Mucosa of stomach (tissue), 1 donor: ENCODE results near the gene CPT1C.

Experiments used
- H3K27me3 ChIP-seq: one replicate; pipeline ENCODE4 v1.7.0; 2013; ENCODE audit warnings: mild to moderate bottlenecking, low read length; ENCODE audit not compliant: control insufficient read depth, insufficient read depth
- H3K36me3 ChIP-seq: one replicate; pipeline ENCODE4 v1.7.0; 2013; ENCODE audit warnings: low read length; ENCODE audit not compliant: control insufficient read depth, insufficient read depth
- H3K4me1 ChIP-seq: one replicate; pipeline ENCODE4 v1.7.0; 2013; ENCODE audit warnings: mild to moderate bottlenecking, low read length; ENCODE audit not compliant: control insufficient read depth, insufficient read depth
- H3K4me3 ChIP-seq: one replicate; pipeline ENCODE4 v1.7.0; 2013; ENCODE audit warnings: low read length
- H3K9ac ChIP-seq: one replicate; pipeline ENCODE4 v1.7.0; 2013; ENCODE audit warnings: mild to moderate bottlenecking, low read length, moderate library complexity
- H3K9me3 ChIP-seq: one replicate; pipeline ENCODE4 v1.7.0; 2013; ENCODE audit warnings: mild to moderate bottlenecking, low read length, moderate library complexity; ENCODE audit not compliant: control insufficient read depth
- donor health status: Pancreatic carcinoma.

The CPT1C gene

DNA sequence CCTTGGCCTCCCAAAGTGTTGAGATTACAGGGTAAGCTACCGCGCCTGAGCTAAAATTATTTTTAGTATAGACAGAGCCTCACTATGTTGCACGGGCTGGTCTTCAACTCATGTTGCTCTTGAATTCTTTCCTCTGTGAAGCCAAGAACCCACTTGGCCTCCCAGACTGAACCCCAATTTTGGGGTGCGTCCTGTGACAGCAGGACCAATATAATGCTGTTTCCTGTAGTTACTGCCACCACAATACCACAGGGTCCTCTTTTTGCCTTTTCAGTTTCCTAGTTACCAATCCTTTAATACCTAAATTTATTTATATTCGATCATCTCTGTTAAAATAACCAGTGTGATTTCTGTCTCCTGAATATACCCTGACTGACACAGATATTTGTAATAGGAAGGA lies 39.2 kb downstream of the CPT1C start:
- Histone ChIP-seq H3K27me3 (no peaks in the 10 kb centered on the region), H3K9me3 (no peaks in the 10 kb centered on the region), H3K9ac (no peak overlapping the region)

DNA sequence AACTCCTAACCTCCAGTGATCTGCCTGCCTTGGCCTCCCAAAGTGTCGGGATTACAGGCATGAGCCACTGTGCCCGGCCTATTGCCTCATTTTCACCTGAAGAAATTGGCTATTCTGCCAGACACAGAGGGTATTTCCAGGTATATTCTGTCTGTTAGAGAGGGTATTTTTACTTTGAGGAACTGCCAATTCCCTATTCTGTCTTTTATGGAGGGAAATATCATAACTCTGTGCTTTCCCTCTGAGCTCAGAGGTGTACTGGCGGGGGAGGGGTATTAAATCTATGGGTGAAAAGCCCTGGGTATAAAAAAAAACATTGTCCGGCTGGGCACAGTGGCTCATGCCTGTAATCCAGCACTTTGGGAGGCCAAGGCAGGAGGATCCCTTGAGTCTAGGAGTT lies 47.4 kb downstream of the CPT1C start:
- no peak overlapping the region for H3K9ac ChIP-seq
- no peaks in the 10 kb centered on the region for H3K27me3 ChIP-seq
- no peaks in the 10 kb centered on the region for H3K4me1 ChIP-seq
- H3K4me3 ChIP-seq, result no peak overlapping the region
- H3K36me3 ChIP-seq, result no peaks in the 10 kb centered on the region
- H3K9me3 ChIP-seq, result no peaks in the 10 kb centered on the region

More for the DNA sequence above, 39.2 kb downstream of the CPT1C start:
- Histone ChIP-seq H3K4me3 (no peak overlapping the region), H3K36me3 (no peaks in the 10 kb centered on the region), H3K4me1 (no peaks in the 10 kb centered on the region)

DNA sequence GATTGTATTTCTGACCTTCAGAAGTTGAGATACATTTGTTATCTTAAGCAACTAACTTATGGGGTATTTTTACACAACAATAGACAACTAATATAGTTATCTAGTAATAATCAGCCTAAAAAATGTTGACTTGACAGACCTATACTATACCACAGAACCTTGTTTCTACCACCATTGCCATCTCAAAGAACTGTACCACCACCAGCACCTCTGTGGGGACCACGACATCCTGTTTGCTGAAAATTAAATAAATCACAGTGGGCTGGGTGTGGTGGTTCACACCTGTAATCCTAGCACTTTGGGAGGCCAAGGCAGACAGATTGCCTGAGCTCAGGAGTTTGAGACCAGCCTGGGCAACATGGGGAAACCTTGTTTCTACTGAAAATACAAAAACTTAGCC lies 48.2 kb downstream of the CPT1C start:
- H3K27me3 ChIP-seq, result no peaks in the 10 kb centered on the region
- no peak overlapping the region for H3K4me3 ChIP-seq
- H3K9ac ChIP-seq, result no peak overlapping the region
- H3K4me1 ChIP-seq, result no peaks in the 10 kb centered on the region
- no peaks in the 10 kb centered on the region for H3K36me3 ChIP-seq
- no peaks in the 10 kb centered on the region for H3K9me3 ChIP-seq

DNA sequence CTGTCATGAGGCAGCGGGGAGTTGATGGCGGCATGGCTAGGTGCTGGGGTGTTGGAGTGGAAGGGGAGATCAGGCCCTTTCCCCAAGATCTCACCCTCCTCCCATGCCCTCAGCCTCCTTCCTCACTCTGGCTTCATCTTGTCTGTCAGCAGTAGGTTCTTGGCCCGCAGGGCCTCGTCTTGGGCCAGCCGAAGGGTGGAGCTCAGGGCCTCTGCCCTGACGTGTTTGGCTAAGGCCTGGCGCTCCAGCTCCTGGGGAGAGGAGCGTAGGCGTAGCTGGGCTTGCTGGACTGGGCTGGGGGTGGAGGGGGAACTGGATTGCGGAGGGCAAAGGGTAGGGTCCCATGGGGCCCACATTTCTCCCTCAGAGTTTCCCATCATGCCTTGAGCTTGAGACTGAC lies 49.0 kb downstream of the CPT1C start:
- Histone ChIP-seq H3K9ac (no peak overlapping the region), H3K9me3 (no peaks in the 10 kb centered on the region), H3K27me3 (no peaks in the 10 kb centered on the region), H3K36me3 (no peaks in the 10 kb centered on the region), H3K4me1 (no peaks in the 10 kb centered on the region), H3K4me3 (no peak overlapping the region)

DNA sequence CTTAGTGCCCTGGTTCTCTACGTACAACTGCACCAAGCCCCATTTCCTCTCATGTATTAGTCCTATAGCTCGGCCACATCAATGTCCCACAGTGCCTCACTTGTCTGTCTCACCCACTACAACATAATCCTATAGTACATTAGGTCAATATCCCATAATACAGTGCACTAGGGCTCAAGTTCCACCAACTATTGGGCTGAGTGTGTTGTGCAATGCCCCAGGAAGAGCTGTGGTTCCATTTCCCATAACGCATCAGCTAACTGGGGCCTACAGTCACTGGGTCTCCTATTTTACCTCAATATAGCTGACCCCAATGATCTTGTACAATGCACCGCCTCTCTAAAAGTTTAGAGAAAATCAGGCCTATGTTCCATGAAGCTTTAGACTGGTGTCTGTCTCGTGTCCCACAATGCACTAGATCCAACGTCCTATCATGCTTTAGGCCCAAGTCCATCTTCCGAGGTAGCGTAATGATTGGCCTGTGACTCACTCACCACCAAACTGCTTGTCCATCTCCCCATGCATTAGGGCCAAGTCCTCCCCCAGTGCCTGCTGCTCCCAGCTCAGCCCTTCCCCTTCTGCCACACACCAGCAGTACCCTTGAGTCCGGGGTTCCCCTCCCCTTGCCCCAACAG lies 50.4 kb downstream of the CPT1C start:
- H3K4me3 ChIP-seq, result no peak overlapping the region
- H3K36me3 ChIP-seq, result no peaks in the 10 kb centered on the region
- no peaks in the 10 kb centered on the region for H3K4me1 ChIP-seq
- no peak overlapping the region for H3K9ac ChIP-seq
- H3K27me3 ChIP-seq, result no peaks in the 10 kb centered on the region
- no peaks in the 10 kb centered on the region for H3K9me3 ChIP-seq

DNA sequence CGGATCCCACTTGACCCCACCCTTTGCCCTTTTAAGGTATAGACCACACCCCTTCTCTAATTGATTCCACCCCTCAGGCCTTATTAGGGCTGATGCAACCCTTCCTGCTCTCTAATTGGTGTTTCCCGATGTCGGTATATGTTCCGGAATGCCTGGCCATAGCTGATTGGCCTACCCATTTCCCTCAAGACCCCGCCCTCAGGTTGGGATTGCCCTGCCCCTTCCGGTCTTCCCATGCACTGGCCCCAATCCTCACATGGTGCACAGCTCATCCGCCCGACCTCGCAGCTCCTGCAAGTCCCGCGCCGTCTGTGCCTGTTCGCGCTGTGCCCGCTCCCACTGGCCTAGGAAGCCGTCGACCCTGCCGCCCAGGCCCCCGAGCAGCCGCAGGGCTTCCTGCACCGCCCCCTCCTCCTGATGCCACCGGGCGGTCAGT lies 54.0 kb downstream of the CPT1C start:
- H3K4me3 ChIP-seq, result no peak overlapping the region
- H3K36me3 ChIP-seq, result no peaks in the 10 kb centered on the region
- H3K27me3 ChIP-seq, result no peaks in the 10 kb centered on the region
- H3K4me1 ChIP-seq, result no peaks in the 10 kb centered on the region
- H3K9me3 ChIP-seq, result no peaks in the 10 kb centered on the region
- no peak overlapping the region for H3K9ac ChIP-seq

DNA sequence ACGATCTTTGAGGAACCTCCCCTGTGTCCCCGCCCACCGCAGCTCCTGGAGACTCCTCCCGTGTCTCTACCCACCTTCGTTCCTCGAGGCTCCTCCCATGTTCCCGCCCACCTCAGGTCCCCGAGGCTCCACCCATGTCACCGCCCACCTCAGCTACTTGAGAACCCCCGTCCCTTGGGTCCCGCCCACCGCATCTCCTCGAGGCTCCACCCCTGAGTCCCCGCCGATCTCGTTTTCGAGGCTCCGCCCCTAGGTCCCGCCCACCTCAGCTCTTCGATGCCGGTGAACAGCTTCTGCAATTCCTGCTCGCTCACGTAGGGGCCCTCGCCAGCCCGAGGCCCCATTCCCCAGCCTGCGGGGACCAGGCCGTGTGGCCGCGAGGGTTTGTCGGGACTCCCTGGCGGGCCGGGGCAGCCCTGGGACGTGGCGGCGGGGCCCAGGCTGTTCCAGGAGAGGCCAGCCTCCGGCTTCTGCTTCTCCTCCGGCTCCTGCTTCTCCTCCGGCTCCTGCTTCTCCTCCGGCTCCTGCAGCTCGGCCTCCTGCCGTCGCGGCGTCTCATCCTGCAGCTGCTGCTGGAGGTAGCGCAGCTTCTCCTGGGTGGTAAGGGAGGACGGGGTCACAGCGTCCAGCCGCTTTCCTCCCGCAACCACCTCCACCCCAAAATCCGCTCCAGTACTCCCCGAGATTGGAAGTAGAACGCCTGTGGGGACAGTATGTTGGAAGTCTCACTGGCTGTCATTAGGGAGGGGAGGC lies 55.5 kb downstream of the CPT1C start:
- Histone ChIP-seq H3K9me3 (no peaks in the 10 kb centered on the region), H3K27me3 (no peaks in the 10 kb centered on the region), H3K36me3 (no peaks in the 10 kb centered on the region), H3K4me1 (no peaks in the 10 kb centered on the region), H3K4me3 (no peak overlapping the region), H3K9ac (no peak overlapping the region)

DNA sequence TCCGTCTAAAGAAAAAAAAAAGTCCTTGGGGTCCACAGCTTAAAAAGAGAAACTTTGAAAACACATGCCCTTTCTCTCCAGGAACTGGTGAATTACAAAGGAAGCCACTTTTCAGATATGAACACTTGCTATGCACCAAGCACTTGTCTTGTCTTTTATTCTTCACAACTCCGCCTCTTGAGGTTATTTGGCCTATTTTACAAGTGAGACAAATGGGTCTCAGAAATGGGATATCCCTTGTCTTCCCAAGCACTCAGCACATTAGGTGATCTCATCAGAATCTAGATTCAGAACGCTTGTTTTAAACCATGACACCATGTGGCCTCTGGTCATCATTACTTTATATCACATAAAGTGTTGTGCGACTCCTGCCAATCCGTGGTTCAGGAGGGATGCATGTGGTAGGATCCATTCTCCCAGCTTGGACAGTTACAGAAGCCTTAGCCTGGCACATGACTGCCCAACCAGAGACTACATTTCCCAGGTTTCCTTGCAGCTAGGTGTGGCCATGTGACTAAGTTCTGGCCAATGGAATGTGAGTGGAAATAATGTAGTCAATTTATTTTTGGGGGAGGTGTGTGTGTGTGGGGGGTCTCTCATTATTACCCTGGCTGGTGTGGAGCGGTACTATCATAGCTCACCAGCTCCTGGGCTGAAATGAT lies 58.3 kb downstream of the CPT1C start:
- no peak overlapping the region for H3K4me3 ChIP-seq

DNA sequence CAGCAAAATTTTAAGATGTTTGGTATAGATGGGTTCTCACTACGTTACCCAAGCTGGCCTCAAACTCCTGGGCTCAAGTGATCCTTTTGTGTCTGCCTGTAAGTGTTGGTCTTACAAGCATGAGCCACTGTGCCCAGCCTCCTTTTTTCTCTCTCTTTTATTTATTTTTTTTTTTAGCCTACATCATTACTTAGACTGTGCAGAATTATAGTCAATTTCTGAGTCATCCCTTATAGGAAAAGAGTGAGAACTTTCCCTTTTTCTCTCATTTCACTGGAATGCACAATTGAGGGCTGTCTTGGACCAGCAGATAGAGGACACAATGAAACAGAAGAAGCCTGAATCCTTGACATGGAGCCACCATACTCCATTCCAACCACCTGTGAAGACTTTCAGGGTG lies 58.9 kb downstream of the CPT1C start:
- Histone ChIP-seq H3K27me3 (no peaks in the 10 kb centered on the region), H3K4me1 (no peaks in the 10 kb centered on the region), H3K4me3 (no peak overlapping the region)

More for the DNA sequence above, 58.3 kb downstream of the CPT1C start:
- no peaks in the 10 kb centered on the region for H3K27me3 ChIP-seq
- no peaks in the 10 kb centered on the region for H3K4me1 ChIP-seq
- H3K9me3 ChIP-seq, result no peaks in the 10 kb centered on the region
- H3K36me3 ChIP-seq, result no peaks in the 10 kb centered on the region
- H3K9ac ChIP-seq, result no peak overlapping the region

DNA sequence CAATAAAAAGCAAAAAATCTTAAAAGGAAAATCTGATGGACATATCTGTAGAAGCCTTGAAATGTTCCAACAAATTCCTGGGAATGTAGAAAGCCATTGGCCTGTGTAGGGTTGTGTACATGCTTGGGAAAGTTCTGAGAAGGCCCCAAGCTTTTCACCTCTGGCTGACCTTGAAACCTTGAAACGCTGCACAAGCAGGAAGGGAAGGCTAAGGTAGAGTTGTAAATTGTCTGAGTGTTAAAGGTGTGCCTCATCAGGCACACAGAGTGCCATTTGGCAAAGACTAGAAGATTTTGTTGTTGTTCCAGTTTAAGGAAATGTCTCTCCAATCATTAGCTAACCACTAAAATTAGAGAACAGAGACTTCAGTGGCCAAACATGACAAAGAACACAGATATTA lies 61.8 kb downstream of the CPT1C start:
- H3K27me3 ChIP-seq, result no peaks in the 10 kb centered on the region
- no peaks in the 10 kb centered on the region for H3K4me1 ChIP-seq
- no peak overlapping the region for H3K4me3 ChIP-seq
- H3K36me3 ChIP-seq, result no peaks in the 10 kb centered on the region
- H3K9me3 ChIP-seq, result no peaks in the 10 kb centered on the region
- H3K9ac ChIP-seq, result no peak overlapping the region

More for the DNA sequence above, 58.9 kb downstream of the CPT1C start:
- Histone ChIP-seq H3K9me3 (no peaks in the 10 kb centered on the region), H3K9ac (no peak overlapping the region), H3K36me3 (no peaks in the 10 kb centered on the region)

DNA sequence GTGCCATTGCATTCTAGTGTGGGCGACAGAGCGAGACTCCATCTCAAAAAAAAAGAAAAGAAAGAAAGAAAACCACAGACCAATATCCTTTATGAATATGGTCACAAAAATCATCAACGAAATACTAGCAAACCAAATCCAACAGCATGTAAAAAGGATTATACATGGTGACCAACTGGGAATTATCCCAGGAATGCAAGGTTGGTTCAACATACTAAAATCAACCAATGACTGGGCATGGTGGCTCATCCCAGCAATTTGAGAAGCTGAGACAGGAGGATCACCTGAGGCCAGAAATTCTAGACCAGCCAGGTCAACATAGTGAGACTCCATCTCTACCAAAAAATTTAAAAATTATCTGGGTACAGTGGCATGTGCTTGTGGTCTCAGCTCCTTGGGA lies 65.0 kb downstream of the CPT1C start:
- Histone ChIP-seq H3K9ac (no peak overlapping the region), H3K9me3 (no peaks in the 10 kb centered on the region)

DNA sequence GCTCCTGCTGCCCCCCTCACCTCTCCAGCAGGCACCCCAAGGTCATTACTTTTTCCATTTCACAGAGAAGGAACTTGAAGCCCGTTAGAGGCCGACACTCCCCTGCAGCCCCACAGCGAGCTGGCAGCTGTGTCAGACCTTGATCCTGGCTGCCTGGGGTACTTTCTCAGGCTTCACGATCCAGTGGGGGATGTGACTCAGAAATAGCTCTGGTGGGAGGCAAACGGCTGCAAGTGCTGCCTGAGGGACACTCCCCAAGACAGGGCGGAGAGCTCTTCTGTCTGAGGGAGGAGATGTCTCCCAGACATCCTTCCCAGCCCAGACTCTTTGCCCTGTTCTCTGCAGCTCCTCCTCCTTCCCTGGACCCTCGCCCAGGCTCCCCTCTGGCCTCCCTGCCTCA lies 67.4 kb downstream of the CPT1C start:
- H3K4me3 ChIP-seq, result no peak overlapping the region
- no peak overlapping the region for H3K9ac ChIP-seq
- H3K27me3 ChIP-seq, result no peaks in the 10 kb centered on the region

More for the DNA sequence above, 65.0 kb downstream of the CPT1C start:
- Histone ChIP-seq H3K4me1 (no peaks in the 10 kb centered on the region), H3K27me3 (no peaks in the 10 kb centered on the region), H3K36me3 (no peaks in the 10 kb centered on the region), H3K4me3 (no peak overlapping the region)

More for the DNA sequence above, 67.4 kb downstream of the CPT1C start:
- Histone ChIP-seq H3K9me3 (no peaks in the 10 kb centered on the region), H3K36me3 (no peaks in the 10 kb centered on the region), H3K4me1 (no peaks in the 10 kb centered on the region)
